GM12878 (cell line): ENCODE data around the gene ABCA3. TPM values are rescaled to one million over a fixed set of nuclear protein-coding genes. Genes with fewer than 3 reads are reported as not detected.

Experiments
- ATAC-seq: fragments of 200-7000 bp; cut with Tn5 transposase; 3 replicates; pipeline ENCODE4 v1.9.1; 2020; ENCODE audit warnings: mild to moderate bottlenecking, moderate library complexity
- BruUV-seq: library from RNA; stranded (reverse); fragments of 400-500 nt; replicated peaks from 2 replicates; lab custom pipeline; 2021; lab: Mats Ljungman, UMichigan
- CTCF ChIA-PET: fragments of 300-600 bp; sonication (Branson Sonifier 250); formaldehyde crosslinking; extraction: SDS; loops from one replicate; lab custom pipeline; 2021; ENCODE audit warnings: inconsistent platforms; lab: Yijun Ruan, JAX
- POLR2A ChIA-PET: fragments of 350-600 bp; formaldehyde crosslinking; extraction: SDS; loops from one replicate; lab custom pipeline; 2021; ENCODE audit warnings: inconsistent platforms; lab: Charles Lee
- RAD21 ChIA-PET: fragments of 300-600 bp; sonication (Branson Sonifier 250); formaldehyde crosslinking; loops from one replicate; lab custom pipeline; 2023; ENCODE audit warnings: antibody characterized with exemption; ENCODE audit not compliant: unreplicated experiment; lab: Charles Lee
- SMC1A ChIA-PET: fragments of 300-600 bp; sonication (Branson Sonifier 250); formaldehyde crosslinking; loops from one replicate; lab custom pipeline; 2023; ENCODE audit not compliant: unreplicated experiment, uncharacterized antibody; lab: Charles Lee
- DNase-seq: peaks from one replicate; pipeline ENCODE4 v3.0.0-alpha.2; 2011; ENCODE audit warnings: low read depth, low spot score
- FAIRE-seq: peaks from 3 replicates; lab custom pipeline; 2011; peaks lifted over from hg19 to GRCh38; lab: Jason Lieb, UNC
- H2AFZ ChIP-seq: 2 replicates; pipeline ENCODE4 v1.6.0; 2011; ENCODE audit warnings: low read depth, low read length, control low read depth; ENCODE audit not compliant: control insufficient read depth
- H3K27ac ChIP-seq: 2 replicates; pipeline ENCODE4 v1.5.1; 2011; ENCODE audit warnings: control low read depth; ENCODE audit not compliant: control insufficient read depth, insufficient read depth
- H3K27me3 ChIP-seq, 2 experiments: replicated peaks in 1 of 2; 2 replicates each; pipeline versions ENCODE4 v1.6.0 to v1.6.1; 2011; ENCODE audit warnings: low read length in 1 of 2; ENCODE audit not compliant: control insufficient read depth in 2 of 2, insufficient read depth in 2 of 2
- H3K36me3 ChIP-seq, 2 experiments: 2 replicates each; pipeline ENCODE4 v1.5.1; 2011; ENCODE audit warnings: low read length in 1 of 2; ENCODE audit not compliant: control insufficient read depth in 2 of 2, insufficient read depth in 2 of 2
- H3K4me1 ChIP-seq: 2 replicates; pipeline ENCODE4 v1.6.1; 2011; ENCODE audit warnings: mild to moderate bottlenecking, low read length, moderate library complexity, mixed read lengths; ENCODE audit not compliant: control insufficient read depth, insufficient read depth
- H3K4me2 ChIP-seq: 2 replicates; pipeline ENCODE4 v1.6.0; 2011; ENCODE audit warnings: control low read depth; ENCODE audit not compliant: control insufficient read depth, insufficient read depth
- H3K4me3 ChIP-seq: fragments of 200-600 bp; sonication (generic); 2 replicates; pipeline ENCODE4 v1.5.1; 2016
- H3K79me2 ChIP-seq: 2 replicates; pipeline ENCODE4 v1.6.0; 2011; ENCODE audit warnings: low read length; ENCODE audit not compliant: control insufficient read depth, insufficient read depth
- H3K9ac ChIP-seq: 2 replicates; pipeline ENCODE4 v1.8.0; 2011; ENCODE audit warnings: low read length, control low read depth, mixed read lengths; ENCODE audit not compliant: control insufficient read depth, insufficient read depth
- H3K9me3 ChIP-seq: replicated peaks from 3 replicates; pipeline ENCODE4 v1.5.1; 2011; ENCODE audit warnings: mild to moderate bottlenecking, low read length; ENCODE audit not compliant: control insufficient read depth, insufficient read depth
- H4K20me1 ChIP-seq: 2 replicates; pipeline ENCODE4 v1.6.0; 2011; ENCODE audit not compliant: control insufficient read depth, insufficient read depth
- BRCA1 ChIP-seq: IDR thresholded peaks from 2 replicates; pipeline ENCODE4 v1.6.1; 2011; ENCODE audit warnings: low read depth, low read length, improper control_type of control experiment
- CREM ChIP-seq: IDR thresholded peaks from 2 replicates; pipeline ENCODE4 v1.6.1; 2014; ENCODE audit warnings: antibody characterized with exemption, low read depth
- KLF5 ChIP-seq: fragments of 450-650 bp; IDR thresholded peaks from 2 replicates; pipeline ENCODE4 v1.6.1; 2014; ENCODE audit warnings: mild to moderate bottlenecking; ENCODE audit not compliant: partially characterized antibody
- MTA3 ChIP-seq: IDR thresholded peaks from 2 replicates; pipeline ENCODE4 v1.6.1; 2012; ENCODE audit warnings: low read length, inconsistent platforms, borderline replicate concordance
- NR2F1 ChIP-seq: fragments of 450-650 bp; conservative IDR thresholded peaks from 2 replicates; pipeline ENCODE4 v1.6.1; 2017; ENCODE audit warnings: mild to moderate bottlenecking
- POLR2AphosphoS2 ChIP-seq: IDR thresholded peaks from 2 replicates; pipeline ENCODE4 v1.6.1; 2011; ENCODE audit warnings: low read depth, mild to moderate bottlenecking, low read length, improper control_type of control experiment, moderate library complexity
- POU2F2 ChIP-seq: IDR thresholded peaks from 3 replicates; pipeline ENCODE4 v1.6.1; 2011; ENCODE audit warnings: low read depth, mild to moderate bottlenecking, low read length, borderline replicate concordance
- RAD21 ChIP-seq: IDR thresholded peaks from 2 replicates; pipeline ENCODE4 v1.6.1; 2011; ENCODE audit warnings: mild to moderate bottlenecking, low read depth, low read length, moderate library complexity; ENCODE audit not compliant: insufficient read depth
- RELA ChIP-seq: fragments of 450-650 bp; IDR thresholded peaks from 2 replicates; pipeline ENCODE4 v1.8.0; 2014; ENCODE audit warnings: borderline replicate concordance; ENCODE audit not compliant: partially characterized antibody
- RUNX3 ChIP-seq: IDR thresholded peaks from 2 replicates; pipeline ENCODE4 v1.6.1; 2012; ENCODE audit warnings: low read length, inconsistent platforms
- SIN3A ChIP-seq: IDR thresholded peaks from 2 replicates; pipeline ENCODE4 v1.6.1; 2012; ENCODE audit warnings: low read depth, low read length, improper control_type of control experiment
- SPI1 ChIP-seq: IDR thresholded peaks from 2 replicates; pipeline ENCODE4 v1.6.1; 2011; ENCODE audit warnings: low read depth, mild to moderate bottlenecking, low read length, moderate library complexity, borderline replicate concordance; ENCODE audit not compliant: insufficient read depth
- SREBF2 ChIP-seq: IDR thresholded peaks from 2 replicates; pipeline ENCODE4 v1.6.1; 2012; ENCODE audit warnings: mild to moderate bottlenecking, low read length
- ZZZ3 ChIP-seq: IDR thresholded peaks from 2 replicates; pipeline ENCODE4 v1.6.1; 2011; ENCODE audit warnings: low read depth; ENCODE audit not compliant: control insufficient read depth, insufficient read length
- WGBS: methylation state at CpG from one replicate; pipeline ENCODE4 v1.1.6; 2016; ENCODE audit warnings: low lambda C conversion rate; ENCODE audit not compliant: insufficient replicate concordance, insufficient coverage; ENCODE audit errors: missing lambda C conversion rate; 5-methylcytosine and 5-hydroxymethylcytosine counted together
- in situ Hi-C: fragments of 300-500 bp; cut with MboI; formaldehyde crosslinking; loops from 9 replicates; pipeline ENCODE4 v1.14.3; 2018; ENCODE audit warnings: mixed read lengths
- intact Hi-C: fragments of 100-400 bp; cut with micrococcal nuclease; formaldehyde crosslinking; loops from one replicate; pipeline ENCODE4 v1.14.2; 2022; ENCODE audit not compliant: unreplicated experiment
- polyA plus RNA-seq, 11 experiments: library from polyadenylated mRNA; depleted of rRNA in 4 of 11; unstranded in 6 of 11; stranded (reverse) in 5 of 11; fragments of >200 nt; fragmentation: Nextera tagmentation in 4 of 11; fragmentation: Illumina TruSeq in 1 of 11; extraction: Ambion mirVana in 4 of 11; extraction: Trizol in 1 of 11; gene quantifications; 1 replicate in 1 of 11; 2 replicates in 10 of 11; pipeline versions ENCODE4 v1.2.1 to v1.2.3, GENCODE V29; 2011 to 2016; ENCODE audit warnings: inconsistent platforms in 2 of 11, missing spikeins in 2 of 11, low read depth in 1 of 11
- total RNA-seq, 4 experiments: library from RNA; depleted of rRNA in 3 of 4; stranded (reverse); fragments of >200 nt in 3 of 4; fragmentation: Illumina TruSeq in 1 of 4; extraction: Trizol in 1 of 4; gene quantifications; 2 replicates each; pipeline versions ENCODE4 v1.2.1 to v1.2.3, GENCODE V29; 2013 to 2021
- TF ChIP-seq, protein P1 (sequence below): fragments of 450-650 bp; IDR thresholded peaks from 2 replicates; pipeline ENCODE4 v1.6.1; 2017; ENCODE audit warnings: mild to moderate bottlenecking
- TF ChIP-seq, protein P2 (sequence below): IDR thresholded peaks from 2 replicates; pipeline ENCODE4 v1.6.1; 2012; ENCODE audit warnings: low read depth, low read length, improper control_type of control experiment
- TF ChIP-seq, protein P3 (sequence below): IDR thresholded peaks from 2 replicates; pipeline ENCODE4 v1.6.1; 2011; ENCODE audit warnings: low read depth, low read length, improper control_type of control experiment, borderline replicate concordance

ABCA3 gene
- total and polyA plus RNA-seq, 10 of the 15 experiments (the other 5 are each of a cell fraction or from before 2014, with no cell fraction given) = 0.71 to 17.6 (median 6.7) TPM

DNA sequence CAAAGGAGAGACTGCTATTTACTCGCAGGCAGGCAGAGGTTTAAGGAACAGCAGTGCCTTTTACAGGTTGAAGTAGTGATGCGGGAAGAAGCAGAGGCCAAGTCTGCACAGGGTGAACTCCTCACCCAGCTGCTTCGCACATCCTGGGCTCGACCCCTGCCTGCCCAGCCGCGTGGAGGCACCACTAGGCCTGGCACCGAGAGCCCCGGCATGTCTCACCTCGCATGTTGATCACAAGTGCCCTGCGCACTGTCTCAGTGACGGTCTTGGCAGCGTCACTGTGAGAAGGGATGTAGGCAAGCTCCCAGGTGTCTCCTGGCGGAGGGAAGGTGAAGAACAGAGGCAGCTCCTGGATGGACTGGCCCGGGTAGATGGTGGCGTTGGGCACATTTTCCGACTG lies 14.7 kb downstream of the ABCA3 start:
- ChIA-PET POLR2A (no interaction called here), RAD21 (no interaction called here), SMC1A (no interaction called here), CTCF (no interaction called here)
- H3K9ac ChIP-seq = no peak overlapping the region
- no peak overlapping the region for H3K4me3 ChIP-seq
- no peaks in the 10 kb centered on the region for H3K9me3 ChIP-seq
- H4K20me1 ChIP-seq = no peaks in the 10 kb centered on the region
- ATAC-seq = no peak
- in situ Hi-C loops (no loop called here), intact Hi-C loops (no loop called here)
- no peak for TF ChIP-seq CREM
- no peak for TF ChIP-seq RAD21
- no peak for TF ChIP-seq BRCA1
- TF ChIP-seq SPI1 = no peak
- TF ChIP-seq ZZZ3 = no peak
- no peak for TF ChIP-seq RELA
- TF ChIP-seq NR2F1 = no peak
- TF ChIP-seq SREBF2 = no peak
- no peak overlapping the region for H3K27ac ChIP-seq
- H2AFZ ChIP-seq = no peak overlapping the region
- no peaks in the 10 kb centered on the region for H3K36me3 ChIP-seq
- H3K4me2 ChIP-seq = no peak overlapping the region
- H3K79me2 ChIP-seq = no peaks in the 10 kb centered on the region
- no peaks in the 10 kb centered on the region; the same call in 1 of the 2 replicates for H3K4me1 ChIP-seq
- no peaks in the 10 kb centered on the region for H3K27me3 ChIP-seq
- DNase-seq = no peak
- FAIRE-seq = no peak
- 85% methylated on average over 16 of the region's 16 CpGs for WGBS
- no TSS peak for BruUV-seq

DNA sequence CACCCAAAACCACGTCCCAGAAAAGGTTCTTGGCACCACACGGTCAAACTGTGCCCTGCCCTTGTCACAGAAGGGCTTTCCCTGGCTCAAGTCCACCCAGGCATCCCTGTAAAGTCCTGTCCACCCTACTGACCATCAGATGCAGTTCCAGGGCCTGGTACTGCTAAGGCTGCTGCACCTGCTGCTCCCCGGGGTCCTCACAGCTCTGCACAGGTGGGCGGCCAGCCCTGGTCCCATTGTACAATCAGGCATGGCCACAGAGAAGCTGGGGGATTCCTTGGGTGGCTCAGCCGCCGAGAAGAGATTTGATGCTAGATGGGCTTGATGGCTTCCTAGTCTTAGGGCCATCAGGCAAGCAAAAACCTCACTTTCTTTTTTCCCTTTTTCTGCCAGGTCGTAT lies 15.3 kb downstream of the ABCA3 start:
- Histone ChIP-seq H3K4me2 (no peak overlapping the region), H3K4me3 (no peak overlapping the region), H4K20me1 (no peaks in the 10 kb centered on the region), H3K36me3 (no peaks in the 10 kb centered on the region), H3K4me1 (no peaks in the 10 kb centered on the region; the same call in 1 of the 2 replicates), H3K9me3 (no peaks in the 10 kb centered on the region), H3K79me2 (no peaks in the 10 kb centered on the region), H3K27ac (no peak overlapping the region), H3K9ac (no peak overlapping the region), H2AFZ (no peak overlapping the region), H3K27me3 (no peaks in the 10 kb centered on the region)
- ATAC-seq (no peak), FAIRE-seq (no peak), DNase-seq (no peak)
- CTCF ChIA-PET = no interaction called here
- 47% methylated on average over 7 of the region's 7 CpGs for WGBS
- intact Hi-C loops (no loop called here), in situ Hi-C loops (no loop called here)
- POLR2A ChIA-PET = no interaction called here
- SMC1A ChIA-PET = no interaction called here
- no TSS peak for BruUV-seq
- RAD21 ChIA-PET = no interaction called here
- TF ChIP-seq, protein P1, sequence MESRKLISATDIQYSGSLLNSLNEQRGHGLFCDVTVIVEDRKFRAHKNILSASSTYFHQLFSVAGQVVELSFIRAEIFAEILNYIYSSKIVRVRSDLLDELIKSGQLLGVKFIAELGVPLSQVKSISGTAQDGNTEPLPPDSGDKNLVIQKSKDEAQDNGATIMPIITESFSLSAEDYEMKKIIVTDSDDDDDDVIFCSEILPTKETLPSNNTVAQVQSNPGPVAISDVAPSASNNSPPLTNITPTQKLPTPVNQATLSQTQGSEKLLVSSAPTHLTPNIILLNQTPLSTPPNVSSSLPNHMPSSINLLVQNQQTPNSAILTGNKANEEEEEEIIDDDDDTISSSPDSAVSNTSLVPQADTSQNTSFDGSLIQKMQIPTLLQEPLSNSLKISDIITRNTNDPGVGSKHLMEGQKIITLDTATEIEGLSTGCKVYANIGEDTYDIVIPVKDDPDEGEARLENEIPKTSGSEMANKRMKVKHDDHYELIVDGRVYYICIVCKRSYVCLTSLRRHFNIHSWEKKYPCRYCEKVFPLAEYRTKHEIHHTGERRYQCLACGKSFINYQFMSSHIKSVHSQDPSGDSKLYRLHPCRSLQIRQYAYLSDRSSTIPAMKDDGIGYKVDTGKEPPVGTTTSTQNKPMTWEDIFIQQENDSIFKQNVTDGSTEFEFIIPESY = no peak
- TF ChIP-seq, protein P2, sequence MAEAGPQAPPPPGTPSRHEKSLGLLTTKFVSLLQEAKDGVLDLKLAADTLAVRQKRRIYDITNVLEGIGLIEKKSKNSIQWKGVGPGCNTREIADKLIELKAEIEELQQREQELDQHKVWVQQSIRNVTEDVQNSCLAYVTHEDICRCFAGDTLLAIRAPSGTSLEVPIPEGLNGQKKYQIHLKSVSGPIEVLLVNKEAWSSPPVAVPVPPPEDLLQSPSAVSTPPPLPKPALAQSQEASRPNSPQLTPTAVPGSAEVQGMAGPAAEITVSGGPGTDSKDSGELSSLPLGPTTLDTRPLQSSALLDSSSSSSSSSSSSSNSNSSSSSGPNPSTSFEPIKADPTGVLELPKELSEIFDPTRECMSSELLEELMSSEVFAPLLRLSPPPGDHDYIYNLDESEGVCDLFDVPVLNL = no peak
- TF ChIP-seq POLR2AphosphoS2 = no peak
- TF ChIP-seq RUNX3 = no peak
- TF ChIP-seq, protein P3, sequence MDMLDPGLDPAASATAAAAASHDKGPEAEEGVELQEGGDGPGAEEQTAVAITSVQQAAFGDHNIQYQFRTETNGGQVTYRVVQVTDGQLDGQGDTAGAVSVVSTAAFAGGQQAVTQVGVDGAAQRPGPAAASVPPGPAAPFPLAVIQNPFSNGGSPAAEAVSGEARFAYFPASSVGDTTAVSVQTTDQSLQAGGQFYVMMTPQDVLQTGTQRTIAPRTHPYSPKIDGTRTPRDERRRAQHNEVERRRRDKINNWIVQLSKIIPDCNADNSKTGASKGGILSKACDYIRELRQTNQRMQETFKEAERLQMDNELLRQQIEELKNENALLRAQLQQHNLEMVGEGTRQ = no peak
- no peak for TF ChIP-seq SIN3A
- no peak for TF ChIP-seq MTA3
- no peak for TF ChIP-seq POU2F2
- TF ChIP-seq KLF5 = no peak
